HTR-8/SVneo (cell line): ENCODE results near the gene LSM10.
A peak's percentile ranks its signal among the peaks of the same experiment; 100 is the strongest.

Experiments
- DNase-seq: peaks from one replicate; pipeline ENCODE4 v3.0.0; 2011; ENCODE audit warnings: low spot score, mixed read lengths; ENCODE audit not compliant: insufficient read length
- FAIRE-seq: peaks from 2 replicates; lab custom pipeline; 2011; peaks lifted over from hg19 to GRCh38; lab: Jason Lieb, UNC

The LSM10 gene

DNA sequence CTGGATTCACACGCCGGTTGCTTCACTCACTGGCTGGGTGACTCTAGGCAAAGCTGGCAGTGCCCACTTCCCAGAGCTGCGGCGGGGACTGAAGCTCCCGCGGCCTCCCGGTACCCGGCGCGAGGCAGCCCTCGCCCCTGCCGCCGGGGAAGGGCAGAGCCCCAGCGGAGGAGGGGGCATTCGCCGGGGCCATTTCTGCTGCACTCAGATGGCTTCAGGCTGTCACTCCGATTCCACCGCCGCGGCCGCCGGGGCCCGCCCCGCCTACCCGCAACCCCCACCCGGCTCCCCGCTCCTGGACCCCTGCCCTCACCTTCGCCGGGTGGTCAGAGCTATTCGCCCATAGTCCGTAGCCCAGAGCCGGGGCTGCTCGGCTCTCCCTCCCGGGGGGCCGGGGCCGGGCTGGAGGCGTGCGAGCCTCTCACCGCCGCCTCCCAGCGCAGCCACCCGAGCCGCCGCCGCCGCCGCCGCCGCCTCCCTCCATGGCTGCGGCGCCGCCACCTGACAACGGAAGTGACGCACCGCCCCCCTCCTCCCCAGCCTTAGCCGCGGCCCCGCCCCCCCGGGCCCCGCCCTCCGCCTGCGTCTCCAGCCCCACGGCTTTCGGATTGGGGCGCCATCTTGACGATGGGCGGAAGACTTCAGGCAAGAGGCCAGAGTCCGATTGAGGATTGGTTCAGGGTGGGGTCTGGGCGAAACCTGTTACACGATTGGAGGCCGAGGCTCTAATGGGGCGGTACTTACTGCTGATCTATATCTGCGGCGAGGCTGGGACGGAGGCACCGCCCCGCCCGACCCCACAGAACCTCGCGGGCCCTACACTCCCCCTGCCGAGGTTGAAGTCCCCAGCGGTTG is 12.1 kb downstream of the LSM10 start, which contains the start of gene STK40:
Gene STK40, minus strand, starts transcription at position 515 of the 855 bp plus-strand sequence. CDS start 24,592 bp downstream, outside the sequence.
- peak; percentile 38 for FAIRE-seq
- peak; percentile 82 for DNase-seq

DNA sequence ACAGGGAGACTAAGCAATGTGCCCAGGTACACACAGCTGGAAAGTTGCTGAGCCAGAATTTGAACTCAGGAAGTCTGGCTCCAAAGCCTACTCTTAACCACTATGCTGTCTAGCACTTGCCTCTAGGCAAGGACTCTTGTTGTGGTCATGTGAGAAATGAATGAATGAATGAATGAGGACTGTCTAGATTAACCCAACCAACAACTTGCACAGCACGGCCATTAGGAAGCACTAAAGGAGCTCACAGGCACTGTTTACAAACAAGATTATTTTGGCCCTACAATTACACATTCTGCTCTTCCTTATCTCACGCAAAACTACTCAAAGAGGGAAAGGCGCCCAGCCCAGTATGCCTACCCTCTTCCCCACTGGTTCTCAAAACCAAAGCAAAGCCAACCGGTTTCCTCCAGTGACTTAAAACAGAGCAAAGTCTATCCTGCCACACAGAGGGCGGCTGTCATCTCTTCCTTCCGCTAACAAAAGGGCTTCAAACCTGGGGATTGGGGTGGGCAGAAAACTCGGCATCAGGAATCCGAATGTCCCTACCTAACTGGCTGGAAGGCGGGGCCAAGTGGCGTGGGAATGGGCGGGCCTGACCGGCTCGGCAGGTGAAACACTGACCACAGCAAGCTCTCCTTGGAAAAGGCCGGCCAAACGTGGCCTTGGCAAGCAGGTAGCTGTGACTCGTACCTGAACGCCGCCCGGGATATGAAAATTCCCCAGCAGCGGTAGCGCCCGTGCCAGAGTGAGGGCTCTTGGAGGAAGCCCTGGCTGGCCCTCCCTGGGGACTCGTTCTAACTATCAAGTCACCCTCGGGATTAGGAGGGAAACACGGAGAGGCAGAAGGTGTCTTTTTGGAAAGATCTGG is 12.9 kb downstream of the LSM10 start:
- FAIRE-seq (no peak), DNase-seq (no peak)

DNA sequence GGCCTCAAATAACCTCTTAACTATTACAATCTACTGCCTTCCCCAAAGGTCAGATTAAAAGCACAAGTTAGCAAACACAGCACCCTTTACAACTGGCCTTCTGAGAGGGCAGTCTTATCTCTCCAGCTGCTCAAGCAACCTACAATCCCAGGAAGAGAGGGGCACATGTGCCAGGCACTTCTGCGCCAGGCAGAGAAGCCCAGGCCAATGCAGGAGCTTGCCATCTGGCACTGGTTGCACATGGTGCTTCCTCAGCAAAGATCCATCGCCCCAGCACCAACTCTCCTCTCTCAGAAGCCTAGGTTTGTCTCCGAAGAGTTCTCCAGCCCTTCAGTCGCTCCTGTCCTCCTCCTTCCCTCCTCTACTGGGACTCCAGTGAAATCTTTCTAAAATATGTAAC is 14.5 kb downstream of the LSM10 start:
- no peak for DNase-seq
- no peak for FAIRE-seq

DNA sequence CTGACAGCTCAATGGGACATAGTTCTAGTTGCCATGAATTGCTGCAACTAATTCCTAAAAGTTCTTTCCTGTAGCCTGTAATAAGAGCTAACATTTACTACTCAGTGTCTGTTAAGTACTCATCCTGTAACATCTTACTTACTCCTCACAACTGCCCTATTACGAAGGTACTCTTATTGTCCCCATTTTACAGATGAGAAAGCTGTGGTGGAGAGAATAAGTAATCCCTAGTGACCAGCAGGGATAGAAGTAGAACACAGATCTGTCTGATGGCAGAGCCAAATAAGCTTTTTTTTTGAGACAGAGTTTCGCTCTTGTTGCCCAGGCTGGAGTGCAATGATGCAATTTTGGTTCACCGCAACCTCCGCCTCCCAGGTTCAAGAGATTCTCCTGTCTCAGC is 15.0 kb downstream of the LSM10 start:
- FAIRE-seq (no peak), DNase-seq (no peak)

DNA sequence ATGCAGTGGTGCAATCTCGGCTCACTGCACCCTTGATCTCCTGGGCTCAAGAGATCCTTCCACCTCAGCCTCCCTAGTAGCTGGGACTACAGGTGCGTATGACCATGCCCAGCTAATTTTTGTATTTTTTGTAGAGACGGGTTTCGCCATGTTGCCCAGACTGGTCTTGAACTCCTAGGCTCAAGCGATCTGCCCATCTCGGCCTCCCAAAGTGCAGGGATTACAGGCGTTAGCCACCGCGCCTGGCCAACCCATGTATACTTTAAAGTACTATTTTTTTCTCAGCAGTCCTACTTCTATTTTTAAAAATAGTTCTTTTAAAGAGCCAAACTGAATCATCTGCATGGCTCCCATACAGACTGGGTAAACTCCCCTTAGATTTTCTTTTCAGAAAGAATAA is 15.5 kb downstream of the LSM10 start:
- DNase-seq (no peak), FAIRE-seq (no peak)

DNA sequence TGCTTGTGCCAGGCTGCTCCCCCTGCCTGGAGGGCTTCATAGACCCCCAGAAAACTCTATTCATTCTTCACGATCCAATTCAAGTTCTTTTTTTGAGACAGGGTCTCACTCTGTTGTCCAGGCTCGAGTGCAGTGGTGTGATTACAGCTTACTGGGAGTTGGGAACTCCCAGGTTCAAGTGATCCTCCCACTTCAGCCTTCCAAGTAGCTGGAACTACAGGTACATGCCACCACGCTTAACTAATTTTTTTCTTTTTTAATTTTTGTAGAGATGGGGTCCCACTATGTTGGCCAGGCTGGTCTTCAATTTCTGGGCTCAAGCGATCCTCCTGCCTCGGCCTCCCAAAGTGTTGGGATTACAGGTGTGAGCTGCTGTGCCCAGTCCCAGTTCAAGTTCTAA is 16.3 kb downstream of the LSM10 start:
- DNase-seq (no peak), FAIRE-seq (no peak)

DNA sequence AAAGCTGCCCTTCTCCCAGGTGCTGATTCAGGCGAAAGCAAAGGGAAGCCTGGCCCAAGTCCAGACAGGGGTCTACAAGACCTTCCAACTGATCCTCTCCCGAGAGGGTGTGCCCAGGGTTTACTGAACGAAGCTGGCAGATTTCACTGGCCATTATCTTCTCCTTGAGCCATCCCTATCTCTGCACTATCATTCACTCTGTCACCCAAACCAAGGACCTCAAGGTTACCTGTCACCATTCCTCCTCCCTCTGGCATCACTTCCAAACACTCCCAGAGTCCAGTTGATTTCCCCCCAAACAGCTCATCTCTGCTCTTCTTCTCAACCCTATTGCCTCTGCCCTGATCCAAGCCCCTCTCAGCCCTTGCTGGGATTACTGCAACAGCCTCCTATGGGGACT is 16.9 kb downstream of the LSM10 start:
- no peak for DNase-seq
- FAIRE-seq, result no peak

DNA sequence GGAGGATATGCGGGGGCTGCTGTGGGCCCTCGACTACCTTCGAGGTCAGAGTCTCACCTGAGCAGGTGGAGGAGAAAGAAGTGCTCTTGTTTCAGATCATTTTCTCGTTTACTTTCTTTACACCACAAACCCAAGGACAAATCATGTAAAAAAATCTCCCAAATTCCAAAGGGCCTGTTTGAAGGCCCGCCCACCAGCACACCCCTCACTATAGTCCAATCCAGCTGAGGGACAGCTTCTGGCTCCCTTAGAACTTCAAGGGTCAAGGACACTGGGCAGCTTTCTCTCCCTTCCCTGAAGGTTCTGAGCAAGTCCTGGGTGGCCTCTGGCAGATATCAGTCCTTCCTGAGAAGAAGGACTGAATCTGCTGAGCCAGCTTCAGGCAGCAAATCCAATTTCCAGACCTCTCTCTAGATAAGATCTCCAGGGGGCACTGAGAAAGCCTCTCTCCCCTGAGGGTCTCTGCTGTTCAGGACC is 17.5 kb downstream of the LSM10 start:
- no peak for FAIRE-seq
- no peak for DNase-seq

DNA sequence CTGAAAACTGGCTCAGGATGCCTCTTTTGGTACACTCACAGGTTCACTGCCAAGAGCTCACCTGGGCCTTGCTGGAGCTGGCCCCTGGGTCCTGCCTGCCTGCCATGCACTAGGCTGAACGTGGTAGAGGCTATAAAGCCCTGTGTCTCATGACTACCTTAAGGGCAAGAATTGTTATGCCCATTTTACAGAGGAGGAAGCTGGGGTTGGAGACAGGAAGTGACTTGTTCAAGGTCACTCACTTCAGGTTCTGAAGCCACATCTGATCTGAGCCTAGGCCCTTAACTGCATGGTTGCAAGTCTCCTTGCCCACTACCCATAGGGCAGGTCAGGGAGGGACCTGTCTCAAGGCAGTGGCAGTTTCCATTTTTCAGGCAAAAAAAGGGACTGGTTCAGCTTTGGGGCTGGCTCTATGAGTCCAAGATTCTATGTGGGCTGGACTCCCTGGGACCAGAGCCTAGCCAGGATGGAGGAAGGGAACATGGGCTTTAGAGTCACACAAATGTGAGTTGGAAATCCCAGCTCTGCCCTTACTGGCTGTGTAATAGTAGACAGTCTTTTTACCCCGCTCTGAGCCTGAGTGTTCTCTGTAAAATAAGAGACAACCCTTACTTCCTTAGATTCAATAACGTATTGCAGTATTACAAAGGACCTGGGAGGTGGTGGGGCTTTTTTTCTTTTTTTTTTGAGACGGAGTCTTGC is 19.8 kb downstream of the LSM10 start:
- no peak for DNase-seq
- no peak for FAIRE-seq

DNA sequence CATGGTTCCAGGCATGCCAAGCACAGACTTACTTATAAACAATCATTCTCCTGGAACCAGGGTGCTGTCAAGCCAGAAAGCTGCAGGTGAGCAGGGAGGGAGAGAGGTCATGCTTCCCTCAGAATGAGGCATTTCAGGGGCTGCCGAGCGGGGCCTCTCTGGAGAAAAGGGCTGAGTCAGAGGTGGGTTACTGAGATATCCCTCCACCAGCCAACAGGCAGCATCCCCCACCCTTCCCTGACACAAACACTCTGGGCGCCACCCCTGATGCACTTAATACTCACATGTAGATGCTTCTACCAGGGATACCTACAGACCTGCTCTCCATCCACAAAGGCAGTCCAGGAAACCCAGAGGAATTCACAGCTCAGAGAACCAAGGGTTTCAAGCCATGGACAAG is 25.1 kb downstream of the LSM10 start:
- FAIRE-seq, result no peak

DNA sequence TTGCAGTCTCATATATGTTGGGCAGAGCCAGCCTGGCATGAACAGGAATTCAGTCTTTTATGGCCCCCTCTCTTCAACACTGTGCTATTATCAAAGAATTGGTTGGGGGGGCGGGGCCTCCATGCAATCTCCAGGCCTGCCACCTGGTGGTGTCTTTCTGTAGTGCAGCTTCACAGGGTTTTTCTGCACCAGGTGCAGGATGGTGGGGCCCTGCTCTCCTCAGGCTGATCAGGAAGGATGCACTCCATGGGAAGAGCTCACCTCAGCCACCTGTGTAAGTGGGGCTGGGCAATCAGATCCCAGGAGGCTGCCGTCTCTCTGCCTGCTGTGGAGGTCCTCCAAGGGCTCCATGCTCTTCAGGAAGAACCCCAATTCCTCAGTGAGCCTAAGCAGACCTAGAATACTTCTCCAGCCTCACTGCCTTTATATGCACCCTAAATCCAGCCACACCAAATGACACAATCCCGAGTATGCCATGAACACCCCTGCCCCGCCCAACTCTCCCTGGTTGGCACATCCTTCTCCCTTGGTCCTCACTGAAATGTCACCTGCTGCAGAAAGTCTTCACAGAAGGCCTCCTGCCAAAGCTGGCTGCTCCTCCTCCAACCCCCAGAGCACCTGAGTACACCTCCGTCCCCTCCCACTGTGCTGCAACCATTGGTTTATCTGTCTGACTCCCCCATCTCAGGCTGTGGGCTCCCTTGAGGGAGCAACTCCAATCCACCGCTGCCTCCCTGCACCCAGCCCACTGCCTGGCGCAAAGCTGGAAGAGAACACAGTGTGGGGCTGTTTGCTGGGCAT is 28.4 kb downstream of the LSM10 start:
- no peak for FAIRE-seq
- DNase-seq, result no peak

More for the DNA sequence above, 25.1 kb downstream of the LSM10 start:
- no peak for DNase-seq

DNA sequence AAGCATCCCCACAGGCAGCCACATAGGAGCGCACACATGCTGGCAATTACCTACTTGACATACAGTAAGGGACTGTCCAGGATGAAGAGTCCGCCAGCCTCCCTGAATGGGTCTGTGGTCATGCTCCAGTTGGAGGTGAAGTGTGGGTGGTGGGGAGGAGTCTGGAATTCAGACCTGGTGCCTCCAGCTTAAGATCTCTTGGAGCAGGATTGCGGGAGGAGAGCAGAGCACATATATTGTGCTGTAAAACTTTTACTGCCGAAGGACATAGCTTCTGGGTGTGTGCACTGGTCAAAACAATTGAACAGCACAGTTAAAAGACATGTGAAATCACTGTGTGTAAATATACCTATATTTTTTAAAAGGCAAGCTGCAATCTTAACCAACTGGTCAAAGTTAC is 29.9 kb downstream of the LSM10 start:
- DNase-seq (no peak), FAIRE-seq (no peak)

DNA sequence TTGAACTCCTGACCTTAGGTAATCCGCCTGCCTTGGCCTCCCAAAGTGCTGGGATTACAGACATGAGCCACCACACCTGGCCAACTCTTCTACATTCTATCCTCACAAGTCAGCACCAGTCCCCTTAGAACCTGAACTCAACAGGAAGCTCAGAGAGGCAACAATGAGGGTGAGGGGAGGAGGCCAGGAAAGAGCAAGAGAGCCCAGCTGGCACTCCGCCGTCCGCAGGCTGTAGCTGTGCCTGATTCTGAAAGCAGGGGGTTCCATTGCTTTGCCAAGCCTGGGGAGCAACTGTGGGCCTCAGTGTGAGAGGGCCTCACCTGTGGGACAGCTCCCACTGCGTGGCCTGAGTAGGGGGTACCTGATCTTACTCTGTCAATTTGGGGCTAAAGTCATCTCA is 30.6 kb downstream of the LSM10 start:
- no peak for DNase-seq
- no peak for FAIRE-seq

DNA sequence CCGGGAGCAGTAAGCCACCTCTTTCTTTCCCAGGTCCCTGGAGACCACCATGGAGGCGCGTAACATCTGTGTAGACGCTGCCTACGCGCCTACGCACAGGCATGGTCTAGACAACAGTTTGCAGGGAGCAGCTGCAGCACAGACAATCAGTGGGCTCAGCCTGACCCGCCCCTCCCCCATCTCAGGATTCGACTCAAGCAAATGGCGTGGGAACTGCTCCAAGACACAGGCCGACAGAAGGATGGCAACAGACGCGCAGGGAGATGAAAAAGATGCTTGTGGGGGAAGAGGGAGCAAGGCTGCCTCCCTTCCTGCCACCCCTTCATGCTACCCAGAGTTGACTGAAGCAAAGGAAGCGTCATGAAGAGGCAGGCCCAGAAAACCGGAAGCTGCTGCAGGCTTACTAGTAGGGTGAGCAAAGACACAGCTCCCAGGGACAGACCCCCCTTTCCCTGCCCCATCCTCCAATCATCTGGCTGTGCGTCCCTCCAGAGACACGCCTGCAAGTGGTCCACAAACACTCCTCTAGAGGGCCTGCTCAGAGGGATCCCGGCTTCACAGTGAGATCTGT is 31.5 kb downstream of the LSM10 start:
- FAIRE-seq (peak; percentile 4), DNase-seq (no peak)

DNA sequence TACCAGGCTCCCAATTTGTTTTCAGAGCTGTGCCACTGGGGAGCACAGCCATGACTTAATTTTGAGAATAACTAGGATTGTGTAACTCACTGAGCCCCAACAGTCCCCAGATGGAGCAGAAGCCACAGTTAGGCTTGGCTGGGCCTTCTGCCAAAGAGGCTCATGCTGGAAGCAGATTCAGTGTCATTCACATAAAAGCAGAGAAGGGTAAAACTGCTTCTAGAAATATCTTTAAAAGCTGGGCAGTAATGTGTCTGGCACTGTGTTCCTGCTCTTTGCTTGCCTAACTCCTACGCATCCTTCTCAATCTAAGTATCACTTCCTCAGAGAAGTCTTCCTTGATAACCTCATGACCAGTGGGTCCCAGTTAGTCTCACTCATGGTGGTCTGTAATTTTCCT is 32.3 kb downstream of the LSM10 start:
- DNase-seq, result no peak
- FAIRE-seq, result no peak

DNA sequence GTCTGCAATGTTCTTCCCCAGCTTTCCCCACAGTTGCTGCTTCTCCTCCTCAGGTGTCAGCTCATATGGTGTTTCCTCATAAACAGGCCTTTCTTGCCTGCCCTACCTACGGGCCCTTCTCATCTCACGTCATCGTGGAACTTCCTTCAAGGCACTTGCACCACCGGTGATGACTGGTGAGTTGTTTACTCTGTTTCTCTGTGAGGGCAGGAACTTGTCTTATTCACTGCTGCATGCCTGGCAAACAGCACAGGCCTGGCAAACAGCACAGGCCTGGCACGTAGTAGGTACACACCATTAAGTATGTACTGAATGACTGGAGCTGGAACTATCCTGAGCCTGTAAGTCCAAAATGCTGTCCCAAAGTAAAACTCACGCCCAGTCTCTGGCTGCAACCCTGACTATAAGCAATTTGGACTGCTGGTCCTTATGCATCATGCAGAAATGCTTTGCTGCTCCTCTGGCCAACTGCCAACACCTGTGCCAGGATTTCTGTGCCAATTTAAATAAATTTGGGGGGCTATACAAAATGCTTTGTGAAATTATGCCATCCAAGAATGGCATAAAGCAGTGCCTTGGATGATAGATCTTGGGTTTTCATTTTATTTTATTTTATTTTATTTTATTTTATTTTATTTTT is 37.7 kb downstream of the LSM10 start:
- DNase-seq (no peak), FAIRE-seq (no peak)

DNA sequence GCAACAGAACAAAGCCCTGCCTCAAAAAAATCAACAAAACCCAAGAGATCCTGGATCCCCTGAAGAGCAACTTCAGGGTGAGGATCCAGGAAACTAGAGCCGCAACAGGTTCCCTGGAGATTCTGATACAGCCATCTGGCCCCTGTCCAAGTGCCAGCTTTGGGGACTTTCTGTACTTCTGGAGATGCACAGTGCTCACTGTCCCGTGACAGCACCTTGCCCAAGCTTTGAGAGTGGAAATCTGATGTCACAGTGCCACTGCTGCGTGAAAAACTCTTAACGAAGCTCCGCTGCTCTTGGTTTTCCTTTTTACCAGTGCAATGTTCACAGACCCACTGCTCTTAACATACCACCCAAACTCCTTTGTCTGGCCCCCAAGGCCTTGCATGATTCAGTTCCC is 38.3 kb downstream of the LSM10 start:
- DNase-seq (no peak), FAIRE-seq (no peak)

DNA sequence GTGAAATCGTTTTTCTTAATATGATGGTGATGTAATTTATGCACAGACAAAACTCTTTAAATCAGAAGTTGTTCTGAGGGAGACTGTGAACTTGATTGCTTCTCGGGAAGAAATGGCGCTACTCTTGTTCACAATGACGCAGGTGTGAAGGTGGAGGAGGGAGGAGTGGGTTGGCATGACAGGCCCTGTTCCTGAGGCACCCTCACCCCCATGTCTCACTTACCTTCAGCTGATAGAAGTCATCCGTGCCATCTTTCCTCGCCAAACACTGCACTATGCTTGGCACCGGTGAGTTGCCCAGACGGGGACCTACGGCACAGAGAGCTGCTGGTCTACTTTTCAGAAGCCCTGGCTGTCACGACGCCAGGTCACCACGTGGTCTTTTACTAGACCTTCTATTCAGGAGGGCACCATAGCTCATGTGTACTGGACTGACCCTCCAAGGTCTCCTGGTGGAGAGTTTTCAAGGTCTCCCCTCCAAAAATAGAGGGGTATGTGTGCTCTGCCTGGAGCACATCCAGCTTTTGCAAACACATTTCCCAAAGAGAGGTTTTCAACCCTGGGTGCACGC is 39.1 kb downstream of the LSM10 start:
- DNase-seq, result no peak
- FAIRE-seq, result no peak

DNA sequence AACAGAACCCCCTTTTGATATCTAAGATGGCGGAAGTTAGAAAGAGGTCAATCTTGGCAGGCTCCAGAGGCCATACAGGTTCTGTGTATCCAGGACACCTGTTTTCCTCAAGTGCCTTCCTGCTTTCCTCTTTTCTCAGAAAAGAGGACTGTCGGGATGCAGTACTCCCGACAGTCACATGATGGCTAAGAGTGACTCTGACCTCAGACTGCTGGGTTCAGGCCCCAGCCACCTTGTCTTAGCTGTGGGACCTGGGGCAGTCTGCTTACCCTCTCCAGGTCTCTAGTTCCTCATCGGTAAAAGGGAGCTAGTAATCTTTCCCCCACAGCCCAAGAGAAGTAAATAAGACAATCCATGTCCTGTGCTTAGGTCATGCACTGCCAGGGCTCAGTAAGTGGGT is 41.9 kb downstream of the LSM10 start:
- FAIRE-seq (no peak), DNase-seq (no peak)
